Natural killer cell (primary cell): ENCODE data around the gene DOCK1. TPM values are rescaled to one million over a fixed set of nuclear protein-coding genes. Genes with fewer than 3 reads are reported as not detected.

Experiments
- ATAC-seq, 3 donors: fragments of 150-1000 bp in 2 of 3; fragments of 200-7000 bp in 1 of 3; cut with Tn5 transposase; 1 replicate in 1 of 3; 2 replicates in 2 of 3; pipeline ENCODE4 v1.10.0; 2021; ENCODE audit warnings: mild to moderate bottlenecking in 2 of 3, moderate library complexity in 2 of 3
- DNase-seq, 2 donors: peaks; one replicate each; pipeline versions ENCODE4 v3.0.0 to v3.0.0-alpha.2; 2013 to 2021; ENCODE audit warnings: mixed read lengths in 1 of 2
- H3K27ac ChIP-seq: one replicate; pipeline ENCODE4 v1.5.1; 2013; ENCODE audit warnings: mild to moderate bottlenecking, low read length
- H3K27me3 ChIP-seq: one replicate; pipeline ENCODE4 v1.6.1; 2013; ENCODE audit warnings: low read length; ENCODE audit not compliant: control insufficient read depth, insufficient read depth
- H3K36me3 ChIP-seq: one replicate; pipeline ENCODE4 v1.6.1; 2013; ENCODE audit warnings: low read length; ENCODE audit not compliant: control insufficient read depth, insufficient read depth
- H3K4me1 ChIP-seq: one replicate; pipeline ENCODE4 v1.6.1; 2013; ENCODE audit warnings: low read length; ENCODE audit not compliant: control insufficient read depth, insufficient read depth
- H3K4me3 ChIP-seq: one replicate; pipeline ENCODE4 v1.5.1; 2013; ENCODE audit warnings: low read length
- H3K9me3 ChIP-seq: one replicate; pipeline ENCODE4 v1.6.1; 2013; ENCODE audit warnings: low read length; ENCODE audit not compliant: control insufficient read depth, insufficient read depth
- H3K27ac Mint-ChIP-seq, 2 donors: one replicate each; pipeline ENCODE4 v1.8.0; 2022; ENCODE audit warnings: mild to moderate bottlenecking in 2 of 2, mixed read lengths in 2 of 2, moderate library complexity in 1 of 2
- H3K27me3 Mint-ChIP-seq, 2 donors: one replicate each; pipeline ENCODE4 v1.8.0; 2022; ENCODE audit warnings: low read depth in 2 of 2, mixed read lengths in 2 of 2
- H3K36me3 Mint-ChIP-seq: one replicate; pipeline ENCODE4 v1.8.0; 2022; ENCODE audit warnings: mixed read lengths
- H3K4me1 Mint-ChIP-seq, 2 donors: one replicate each; pipeline ENCODE4 v1.8.0; 2022; ENCODE audit warnings: mixed read lengths in 2 of 2
- H3K4me3 Mint-ChIP-seq: one replicate; pipeline ENCODE4 v1.8.0; 2022; ENCODE audit warnings: mild to moderate bottlenecking, moderate library complexity, mixed read lengths
- H3K9me3 Mint-ChIP-seq, 2 donors: one replicate each; pipeline ENCODE4 v1.8.0; 2022; ENCODE audit warnings: mixed read lengths in 2 of 2
- CTCF ChIP-seq: fragments of 200-600 bp; IDR thresholded peaks from one replicate; pipeline ENCODE4 v1.8.0; 2022; ENCODE audit warnings: antibody characterized with exemption
- WGBS: methylation state at CpG from one replicate; pipeline ENCODE4 v1.1.7; 2013; ENCODE audit warnings: missing lambda C conversion rate; ENCODE audit not compliant: insufficient coverage; 5-methylcytosine and 5-hydroxymethylcytosine counted together
- intact Hi-C: fragments of 100-400 bp; cut with micrococcal nuclease; formaldehyde crosslinking; loops from one replicate; pipeline ENCODE4 v1.14.2; 2022
- total RNA-seq, 4 donors: library from RNA; stranded (reverse); fragments of 120-200 nt in 1 of 4; gene quantifications; one replicate each; pipeline versions ENCODE4 v1.2.3 to v1.2.4, GENCODE V29; 2013 to 2022

The DOCK1 gene
- total RNA-seq, 3 donors from 2014 or later (not counting 1 experiment from before 2014, with no cell fraction given): 0.07 to 0.12 (median 0.08) TPM

- Histone ChIP-seq H3K27me3 (no peaks in the 10 kb centered on the region), H3K4me1 (no peaks in the 10 kb centered on the region)
Measured at GRCh38 chr10:127405221-127405620, 500.0 kb downstream of the DOCK1 start.

GRCh38 chr10:127406018-127406550, 500.9 kb downstream of the DOCK1 start:
- WGBS: 88% methylated on average over 12 of the region's 12 CpGs
- no peak for TF ChIP-seq CTCF

More at GRCh38 chr10:127405221-127405620, 500.0 kb downstream of the DOCK1 start:
- H3K27ac ChIP-seq: no peak overlapping the region
- Mint-ChIP-seq H3K9me3 (no peaks in the 10 kb centered on the region), H3K36me3 (no peaks in the 10 kb centered on the region), H3K4me3 (no peak overlapping the region), H3K4me1 (no peaks in the 10 kb centered on the region), H3K27me3 (no peaks in the 10 kb centered on the region), H3K27ac (no peak overlapping the region)
- DNase-seq (no peak), ATAC-seq (no peak)
- intact Hi-C loops: no loop called here
- no peak overlapping the region for H3K4me3 ChIP-seq
- no peaks in the 10 kb centered on the region for H3K9me3 ChIP-seq
- no peak for TF ChIP-seq CTCF
- H3K36me3 ChIP-seq: no peaks in the 10 kb centered on the region
- WGBS: 94% methylated on average over 4 of the region's 4 CpGs

GRCh38 chr10:127407551-127407950, 502.3 kb downstream of the DOCK1 start:
- no peaks in the 10 kb centered on the region for H3K36me3 Mint-ChIP-seq
- 71% methylated on average over 4 of the region's 6 CpGs for WGBS

More at GRCh38 chr10:127406018-127406550, 500.9 kb downstream of the DOCK1 start:
- no peaks in the 10 kb centered on the region for H3K27me3 ChIP-seq
- Mint-ChIP-seq H3K9me3 (no peaks in the 10 kb centered on the region), H3K27me3 (no peaks in the 10 kb centered on the region), H3K27ac (no peak overlapping the region), H3K4me1 (no peaks in the 10 kb centered on the region), H3K36me3 (no peaks in the 10 kb centered on the region), H3K4me3 (no peak overlapping the region)
- ATAC-seq: no peak
- intact Hi-C loops: no loop called here
- H3K27ac ChIP-seq: no peak overlapping the region
- no peaks in the 10 kb centered on the region for H3K36me3 ChIP-seq
- no peak overlapping the region for H3K4me3 ChIP-seq
- H3K4me1 ChIP-seq: no peaks in the 10 kb centered on the region
- H3K9me3 ChIP-seq: no peaks in the 10 kb centered on the region
- no peak for DNase-seq

More at GRCh38 chr10:127407551-127407950, 502.3 kb downstream of the DOCK1 start:
- Histone ChIP-seq H3K27me3 (no peaks in the 10 kb centered on the region), H3K27ac (no peak overlapping the region), H3K36me3 (no peaks in the 10 kb centered on the region), H3K9me3 (no peaks in the 10 kb centered on the region), H3K4me1 (no peaks in the 10 kb centered on the region), H3K4me3 (no peak overlapping the region)
- H3K4me3 Mint-ChIP-seq: no peak overlapping the region
- H3K27ac Mint-ChIP-seq: no peak overlapping the region
- no peak for TF ChIP-seq CTCF
- H3K9me3 Mint-ChIP-seq: no peaks in the 10 kb centered on the region
- no peaks in the 10 kb centered on the region for H3K4me1 Mint-ChIP-seq
- H3K27me3 Mint-ChIP-seq: no peaks in the 10 kb centered on the region
- ATAC-seq (no peak), DNase-seq (no peak)
- intact Hi-C loops: no loop called here
